Stomach (tissue), 4 donors: ENCODE data around the gene NEB.

Source experiments
- EP300 ChIP-seq: sonication (generic); formaldehyde crosslinking; IDR thresholded peaks from one replicate; pipeline ENCODE4 v1.6.1; 2017; ENCODE audit warnings: antibody characterized with exemption
- POLR2A ChIP-seq, 4 donors: fragments of 450-650 bp; IDR thresholded peaks; one replicate each; pipeline ENCODE4 v1.6.1; 2016; ENCODE audit warnings: antibody characterized with exemption in 4 of 4, control low read depth in 2 of 4, mild to moderate bottlenecking in 1 of 4, moderate library complexity in 1 of 4
- TF ChIP-seq, protein P1 (sequence below), 7 experiments: fragments of 450-650 bp in 4 of 7; fragments of 200-600 bp in 3 of 7; sonication (generic) in 3 of 7; IDR thresholded peaks; one replicate each; pipeline ENCODE4 v1.5.1; 2016 to 2019; ENCODE audit warnings: antibody characterized with exemption in 7 of 7, control low read depth in 2 of 7, mild to moderate bottlenecking in 1 of 7

DNA sequence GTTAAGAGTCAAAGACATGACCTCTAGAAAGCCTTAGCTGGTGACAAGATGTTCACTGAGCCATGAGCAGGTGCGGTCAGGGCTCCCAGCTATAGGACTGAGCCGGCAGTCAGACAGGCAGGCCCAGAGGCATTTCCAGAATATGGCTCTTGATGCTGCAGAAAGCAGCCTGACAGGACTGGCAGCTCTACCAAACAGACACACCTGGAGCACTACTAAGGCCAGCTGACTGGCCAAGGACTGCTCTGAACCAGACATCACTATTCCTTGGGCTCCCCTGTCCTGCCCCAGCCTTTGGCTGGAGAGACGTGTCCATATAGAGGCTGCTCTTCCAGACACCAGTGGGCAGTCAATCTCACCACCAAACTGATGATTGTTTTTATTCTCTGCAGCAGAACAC lies 225.8 kb downstream of the NEB start:
- TF ChIP-seq EP300: no peak
- TF ChIP-seq POLR2A (IDR thresholded peaks at IDR 0.05): no peak
- TF ChIP-seq, protein P1, sequence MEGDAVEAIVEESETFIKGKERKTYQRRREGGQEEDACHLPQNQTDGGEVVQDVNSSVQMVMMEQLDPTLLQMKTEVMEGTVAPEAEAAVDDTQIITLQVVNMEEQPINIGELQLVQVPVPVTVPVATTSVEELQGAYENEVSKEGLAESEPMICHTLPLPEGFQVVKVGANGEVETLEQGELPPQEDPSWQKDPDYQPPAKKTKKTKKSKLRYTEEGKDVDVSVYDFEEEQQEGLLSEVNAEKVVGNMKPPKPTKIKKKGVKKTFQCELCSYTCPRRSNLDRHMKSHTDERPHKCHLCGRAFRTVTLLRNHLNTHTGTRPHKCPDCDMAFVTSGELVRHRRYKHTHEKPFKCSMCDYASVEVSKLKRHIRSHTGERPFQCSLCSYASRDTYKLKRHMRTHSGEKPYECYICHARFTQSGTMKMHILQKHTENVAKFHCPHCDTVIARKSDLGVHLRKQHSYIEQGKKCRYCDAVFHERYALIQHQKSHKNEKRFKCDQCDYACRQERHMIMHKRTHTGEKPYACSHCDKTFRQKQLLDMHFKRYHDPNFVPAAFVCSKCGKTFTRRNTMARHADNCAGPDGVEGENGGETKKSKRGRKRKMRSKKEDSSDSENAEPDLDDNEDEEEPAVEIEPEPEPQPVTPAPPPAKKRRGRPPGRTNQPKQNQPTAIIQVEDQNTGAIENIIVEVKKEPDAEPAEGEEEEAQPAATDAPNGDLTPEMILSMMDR (IDR thresholded peaks at IDR 0.05): no peak
